Measurements from ENCODE around the gene GRB2. TPM values are rescaled to one million over a fixed set of nuclear protein-coding genes. Genes with fewer than 3 reads are reported as not detected.

Gene GRB2
- total RNA-seq, 1 experiment from 2014 or later: 101 TPM

DNA sequence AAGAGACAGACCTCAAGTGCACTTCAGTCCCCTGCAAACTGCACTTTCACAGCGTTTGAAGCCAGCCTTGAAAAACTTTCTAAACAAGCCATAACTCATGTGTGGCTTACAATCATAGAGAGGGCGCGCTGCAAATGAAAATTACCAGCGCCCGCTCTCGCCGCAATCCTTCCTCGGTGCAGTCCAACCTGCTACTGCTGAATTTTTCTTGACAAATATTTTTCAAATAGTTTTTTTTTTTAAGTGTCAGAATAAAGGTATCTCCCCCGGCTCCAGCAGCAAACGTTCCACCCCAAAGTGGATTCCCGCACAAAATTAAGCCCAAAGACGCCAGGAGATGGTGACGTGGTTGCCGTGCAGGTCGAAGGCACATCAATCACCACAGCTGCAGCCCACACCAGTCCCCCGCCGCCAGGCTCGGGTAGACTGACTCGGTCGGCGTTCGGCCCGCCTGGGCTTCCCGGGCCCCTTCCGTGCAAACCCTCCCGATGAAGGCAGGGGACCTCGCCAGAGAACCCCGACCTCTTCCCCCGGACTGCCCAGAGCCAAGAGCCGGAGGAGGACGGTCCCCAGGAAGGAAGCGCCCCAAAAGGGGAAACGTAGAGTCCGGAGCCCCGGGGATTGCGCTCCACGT is 630 bp downstream of the GRB2 start:
- intact Hi-C loops (cut with micrococcal nuclease; ENCODE audit: unreplicated experiment): loop anchor here (1.0 to 10.0 kb wide), 2 partner anchors 82 to 370 kb away; no protein-coding TSS in a partner anchor
- Histone ChIP-seq H3K36me3 (ENCODE audit: insufficient read depth, low read length, poor library complexity, severe bottlenecking) (no peaks in the 10 kb centered on the region), H3K4me1 (ENCODE audit: insufficient read depth, low read length, poor library complexity, severe bottlenecking) (no peaks in the 10 kb centered on the region), H3K4me3 (ENCODE audit: low read depth, low read length, poor library complexity, severe bottlenecking) (peak overlapping the region; percentile 99), H3K27me3 (replicated peaks; ENCODE audit: insufficient read depth, low read depth, low read length, poor library complexity) (no peaks in the 10 kb centered on the region), H3K9me3 (ENCODE audit: low read depth, low read length, poor library complexity, severe bottlenecking) (no peaks in the 10 kb centered on the region), H3K27ac (ENCODE audit: low read depth, low read length, poor library complexity, severe bottlenecking) (peak overlapping the region; percentile 90)
- BruUV-seq (replicated peaks): TSS peak; percentile 37
- ChIA-PET POLR2A (ENCODE audit: low non-redundant PET) (interaction anchor here (0.6 kb wide), 1 partner anchor 218 kb away, joined by 9 read pairs; no protein-coding TSS in a partner anchor), CTCF (interaction anchor here (0.7 to 1.2 kb wide), 4 partner anchors 51 to 134 kb away, joined by 3 to 16 read pairs (median 4); partner anchors contain the start of genes MIF4GD, TMEM94 and TSEN54)
- TF ChIP-seq, protein P1, sequence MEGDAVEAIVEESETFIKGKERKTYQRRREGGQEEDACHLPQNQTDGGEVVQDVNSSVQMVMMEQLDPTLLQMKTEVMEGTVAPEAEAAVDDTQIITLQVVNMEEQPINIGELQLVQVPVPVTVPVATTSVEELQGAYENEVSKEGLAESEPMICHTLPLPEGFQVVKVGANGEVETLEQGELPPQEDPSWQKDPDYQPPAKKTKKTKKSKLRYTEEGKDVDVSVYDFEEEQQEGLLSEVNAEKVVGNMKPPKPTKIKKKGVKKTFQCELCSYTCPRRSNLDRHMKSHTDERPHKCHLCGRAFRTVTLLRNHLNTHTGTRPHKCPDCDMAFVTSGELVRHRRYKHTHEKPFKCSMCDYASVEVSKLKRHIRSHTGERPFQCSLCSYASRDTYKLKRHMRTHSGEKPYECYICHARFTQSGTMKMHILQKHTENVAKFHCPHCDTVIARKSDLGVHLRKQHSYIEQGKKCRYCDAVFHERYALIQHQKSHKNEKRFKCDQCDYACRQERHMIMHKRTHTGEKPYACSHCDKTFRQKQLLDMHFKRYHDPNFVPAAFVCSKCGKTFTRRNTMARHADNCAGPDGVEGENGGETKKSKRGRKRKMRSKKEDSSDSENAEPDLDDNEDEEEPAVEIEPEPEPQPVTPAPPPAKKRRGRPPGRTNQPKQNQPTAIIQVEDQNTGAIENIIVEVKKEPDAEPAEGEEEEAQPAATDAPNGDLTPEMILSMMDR (conservative IDR thresholded peaks at IDR 0.05; ENCODE audit: low read depth, low read length): no peak
- no peak for TF ChIP-seq EZH2 (IDR thresholded peaks at IDR 0.05; ENCODE audit: borderline replicate concordance, low read depth, low read length, poor library complexity, severe bottlenecking)
- peak; percentile 55 for DNase-seq (ENCODE audit: low spot score)

DNA sequence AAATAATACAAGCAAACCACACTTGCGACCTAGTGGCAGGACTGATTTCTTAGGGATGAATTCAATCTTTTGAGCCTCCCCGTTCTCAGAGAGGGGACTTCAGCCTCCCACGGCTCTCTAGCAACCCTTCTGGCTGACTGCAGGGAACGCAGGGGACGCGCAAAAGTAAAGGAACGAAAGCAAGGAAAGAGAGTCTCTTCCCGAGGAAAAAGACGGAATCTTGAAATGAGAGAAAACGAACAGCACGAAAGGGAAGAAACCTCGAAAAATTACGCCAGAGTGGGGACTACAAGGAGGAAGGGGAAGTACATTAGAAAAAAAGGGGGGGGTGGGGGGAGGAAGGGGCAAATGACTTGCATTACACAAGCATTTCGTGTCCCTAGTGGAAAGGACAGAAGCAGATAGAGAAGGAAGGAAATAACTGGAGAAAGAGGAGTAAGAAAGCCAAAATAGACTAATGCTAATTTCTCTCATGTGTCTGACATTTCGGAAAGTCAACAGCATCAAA is 1.2 kb downstream of the GRB2 start:
- TF ChIP-seq, protein P1 (conservative IDR thresholded peaks at IDR 0.05; ENCODE audit: low read depth, low read length): peak; percentile 91
- no peak for TF ChIP-seq EZH2 (IDR thresholded peaks at IDR 0.05; ENCODE audit: borderline replicate concordance, low read depth, low read length, poor library complexity, severe bottlenecking)
- Histone ChIP-seq H3K27me3 (replicated peaks; ENCODE audit: insufficient read depth, low read depth, low read length, poor library complexity) (no peaks in the 10 kb centered on the region), H3K36me3 (ENCODE audit: insufficient read depth, low read length, poor library complexity, severe bottlenecking) (no peaks in the 10 kb centered on the region), H3K4me1 (ENCODE audit: insufficient read depth, low read length, poor library complexity, severe bottlenecking) (no peaks in the 10 kb centered on the region), H3K27ac (ENCODE audit: low read depth, low read length, poor library complexity, severe bottlenecking) (peak overlapping the region; percentile 90), H3K9me3 (ENCODE audit: low read depth, low read length, poor library complexity, severe bottlenecking) (no peaks in the 10 kb centered on the region), H3K4me3 (ENCODE audit: low read depth, low read length, poor library complexity, severe bottlenecking) (peak overlapping the region; percentile 99)
- intact Hi-C loops (cut with micrococcal nuclease; ENCODE audit: unreplicated experiment): loop anchor here (1.0 to 10.0 kb wide), 2 partner anchors 81 to 369 kb away; no protein-coding TSS in a partner anchor
- peak; percentile 90 for DNase-seq (ENCODE audit: low spot score)
- POLR2A ChIA-PET (ENCODE audit: low non-redundant PET): no interaction called here
- CTCF ChIA-PET: no interaction called here
- BruUV-seq (replicated peaks): no TSS peak

DNA sequence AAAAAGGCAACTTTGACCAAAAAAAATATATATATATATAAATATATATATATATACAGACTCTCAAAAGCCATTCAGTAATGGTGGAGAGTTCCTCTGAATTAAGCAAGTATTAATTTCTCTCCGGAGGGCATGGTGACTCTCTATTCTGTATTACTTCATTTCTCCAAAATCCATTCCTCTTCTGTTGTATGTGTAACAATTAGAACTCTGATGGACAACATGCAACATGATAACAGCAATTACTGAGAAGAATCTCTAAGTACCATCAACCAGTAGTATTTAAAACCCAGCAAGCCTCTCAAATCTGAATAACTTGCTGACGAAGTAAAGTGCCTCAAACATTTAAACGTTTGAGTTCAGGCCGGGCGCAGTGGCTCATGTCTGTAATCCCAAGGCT is 2.3 kb downstream of the GRB2 start:
- Histone ChIP-seq H3K4me3 (ENCODE audit: low read depth, low read length, poor library complexity, severe bottlenecking) (no peak overlapping the region), H3K27me3 (replicated peaks; ENCODE audit: insufficient read depth, low read depth, low read length, poor library complexity) (no peaks in the 10 kb centered on the region), H3K36me3 (ENCODE audit: insufficient read depth, low read length, poor library complexity, severe bottlenecking) (no peaks in the 10 kb centered on the region), H3K9me3 (ENCODE audit: low read depth, low read length, poor library complexity, severe bottlenecking) (no peaks in the 10 kb centered on the region), H3K4me1 (ENCODE audit: insufficient read depth, low read length, poor library complexity, severe bottlenecking) (no peaks in the 10 kb centered on the region), H3K27ac (ENCODE audit: low read depth, low read length, poor library complexity, severe bottlenecking) (no peak overlapping the region)
- ChIA-PET POLR2A (ENCODE audit: low non-redundant PET) (no interaction called here), CTCF (no interaction called here)
- no peak for DNase-seq (ENCODE audit: low spot score)
- TF ChIP-seq, protein P1 (conservative IDR thresholded peaks at IDR 0.05; ENCODE audit: low read depth, low read length): no peak
- no peak for TF ChIP-seq EZH2 (IDR thresholded peaks at IDR 0.05; ENCODE audit: borderline replicate concordance, low read depth, low read length, poor library complexity, severe bottlenecking)
- BruUV-seq (replicated peaks): no TSS peak
- intact Hi-C loops (cut with micrococcal nuclease; ENCODE audit: unreplicated experiment): loop anchor here (10.0 kb wide), 1 partner anchor 368 kb away; no protein-coding TSS in a partner anchor

Data from A673 (cell line).